Tibial artery (tissue), 4 donors: ENCODE measurements around the gene UST.

Experiments used
- DNase-seq, 2 donors: peaks; one replicate each; pipeline ENCODE4 v3.0.0-alpha.2; 2019
- H3K27ac ChIP-seq, 2 donors: fragments of 200-600 bp; sonication (generic) in 1 of 2; 1 replicate in 1 of 2; 2 replicates in 1 of 2; pipeline ENCODE4 v1.5.1; 2018 to 2019; ENCODE audit warnings: mild to moderate bottlenecking in 1 of 2
- H3K27me3 ChIP-seq, 2 donors: fragments of 200-600 bp; sonication (generic) in 1 of 2; one replicate each; pipeline versions ENCODE4 v1.5.1 to v1.6.0; 2016 to 2019
- H3K36me3 ChIP-seq, 3 donors: fragments of 200-600 bp; sonication (generic) in 2 of 3; one replicate each; pipeline ENCODE4 v1.5.1; 2016 to 2019; ENCODE audit warnings: mild to moderate bottlenecking in 2 of 3
- H3K4me1 ChIP-seq, 4 donors: fragments of 200-600 bp; sonication (generic) in 2 of 4; 1 replicate in 3 of 4; 2 replicates in 1 of 4; pipeline ENCODE4 v1.5.1; 2016 to 2019
- H3K4me3 ChIP-seq, 2 donors: fragments of 200-600 bp; sonication (generic) in 1 of 2; 1 replicate in 1 of 2; 2 replicates in 1 of 2; pipeline ENCODE4 v1.5.1; 2018 to 2019; ENCODE audit warnings: mild to moderate bottlenecking in 2 of 2
- H3K9me3 ChIP-seq, 3 donors: fragments of 200-600 bp; sonication (generic) in 1 of 3; one replicate each; pipeline ENCODE4 v1.5.1; 2016 to 2019
- intact Hi-C: fragments of 100-400 bp; cut with DNase I; formaldehyde crosslinking; loops from one replicate; pipeline ENCODE4 v1.15.0; 2023; ENCODE audit warnings: low total_unique reads
- TF ChIP-seq, protein P1 (sequence below), 2 experiments: fragments of 200-600 bp in 1 of 2; fragments of 450-650 bp in 1 of 2; IDR thresholded peaks; one replicate each; pipeline ENCODE4 v1.5.1; 2017 to 2019; ENCODE audit warnings: antibody characterized with exemption in 2 of 2, mild to moderate bottlenecking in 1 of 2, moderate library complexity in 1 of 2

UST gene

DNA sequence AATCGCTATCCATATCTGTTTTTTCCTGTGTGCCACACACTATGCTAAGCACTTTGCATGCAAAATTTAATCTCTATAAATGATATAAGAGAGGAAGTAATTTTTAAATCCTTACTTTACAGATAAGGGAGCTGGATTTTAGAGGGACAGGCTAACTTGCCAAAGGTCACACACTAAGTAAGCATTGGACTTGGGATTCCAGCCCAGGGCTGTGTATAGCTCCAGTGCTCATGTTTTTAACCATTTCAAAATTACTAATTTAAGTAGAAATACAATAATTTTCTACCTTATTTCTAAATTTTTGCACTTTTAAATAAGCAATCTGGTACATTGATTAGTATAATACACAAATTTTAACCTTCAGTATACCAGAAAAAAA lies 144.6 kb downstream of the UST start:
- Histone ChIP-seq H3K27me3 (no peaks in the 10 kb centered on the region), H3K27ac (peak overlapping the region in 1 of 2 donors; percentile 48), H3K9me3 (no peaks in the 10 kb centered on the region), H3K4me3 (no peak overlapping the region), H3K4me1 (peaks cover 0 to 52% (median 41%) of the 10 kb centered on the region in 4 donors), H3K36me3 (no peaks in the 10 kb centered on the region)
- DNase-seq: no peak
- TF ChIP-seq, protein P1, sequence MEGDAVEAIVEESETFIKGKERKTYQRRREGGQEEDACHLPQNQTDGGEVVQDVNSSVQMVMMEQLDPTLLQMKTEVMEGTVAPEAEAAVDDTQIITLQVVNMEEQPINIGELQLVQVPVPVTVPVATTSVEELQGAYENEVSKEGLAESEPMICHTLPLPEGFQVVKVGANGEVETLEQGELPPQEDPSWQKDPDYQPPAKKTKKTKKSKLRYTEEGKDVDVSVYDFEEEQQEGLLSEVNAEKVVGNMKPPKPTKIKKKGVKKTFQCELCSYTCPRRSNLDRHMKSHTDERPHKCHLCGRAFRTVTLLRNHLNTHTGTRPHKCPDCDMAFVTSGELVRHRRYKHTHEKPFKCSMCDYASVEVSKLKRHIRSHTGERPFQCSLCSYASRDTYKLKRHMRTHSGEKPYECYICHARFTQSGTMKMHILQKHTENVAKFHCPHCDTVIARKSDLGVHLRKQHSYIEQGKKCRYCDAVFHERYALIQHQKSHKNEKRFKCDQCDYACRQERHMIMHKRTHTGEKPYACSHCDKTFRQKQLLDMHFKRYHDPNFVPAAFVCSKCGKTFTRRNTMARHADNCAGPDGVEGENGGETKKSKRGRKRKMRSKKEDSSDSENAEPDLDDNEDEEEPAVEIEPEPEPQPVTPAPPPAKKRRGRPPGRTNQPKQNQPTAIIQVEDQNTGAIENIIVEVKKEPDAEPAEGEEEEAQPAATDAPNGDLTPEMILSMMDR (IDR thresholded peaks at IDR 0.05): no peak
- intact Hi-C loops: no loop called here

- Histone ChIP-seq H3K4me3 (no peak overlapping the region), H3K9me3 (no peaks in the 10 kb centered on the region), H3K27ac (no peak overlapping the region), H3K27me3 (no peaks in the 10 kb centered on the region), H3K4me1 (peaks cover 0 to 43% (median 36%) of the 10 kb centered on the region in 4 donors), H3K36me3 (no peaks in the 10 kb centered on the region)
- intact Hi-C loops: no loop called here
- DNase-seq: no peak
- TF ChIP-seq, protein P1 (IDR thresholded peaks at IDR 0.05): no peak
Observed at GRCh38 chr6:148892247-148892646, 145.4 kb downstream of the UST start.

DNA sequence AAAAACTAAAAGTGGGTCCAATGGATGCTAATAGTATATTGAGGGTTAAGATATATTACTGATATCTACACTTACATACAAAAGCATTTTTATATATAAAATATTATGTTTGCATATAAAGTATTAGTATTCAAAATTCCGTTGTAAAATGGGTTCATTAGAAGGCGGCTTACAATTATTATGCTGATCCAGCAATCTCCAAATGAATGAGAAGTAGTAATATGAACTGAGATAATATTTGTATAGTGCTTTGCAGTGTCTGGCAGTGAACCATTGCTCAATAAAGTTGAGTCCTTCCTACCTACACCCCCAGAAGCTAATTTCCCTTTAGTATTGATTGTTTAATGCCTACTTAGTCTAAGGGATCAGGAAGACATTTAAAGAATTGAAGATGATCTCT lies 146.2 kb downstream of the UST start:
- TF ChIP-seq, protein P1 (IDR thresholded peaks at IDR 0.05): no peak
- no peak for DNase-seq
- no peak overlapping the region for H3K27ac ChIP-seq
- H3K36me3 ChIP-seq: no peaks in the 10 kb centered on the region
- no peak overlapping the region for H3K4me3 ChIP-seq
- H3K4me1 ChIP-seq: peaks cover 0 to 35% (median 29%) of the 10 kb centered on the region in 4 donors
- no peaks in the 10 kb centered on the region for H3K9me3 ChIP-seq
- H3K27me3 ChIP-seq: no peaks in the 10 kb centered on the region
- intact Hi-C loops: no loop called here

GRCh38 chr6:148893481-148893880 lies 146.7 kb downstream of the UST start:
- no peaks in the 10 kb centered on the region for H3K27me3 ChIP-seq
- no peak for DNase-seq
- H3K4me1 ChIP-seq: peaks cover 0 to 31% (median 25%) of the 10 kb centered on the region in 4 donors
- H3K9me3 ChIP-seq: no peaks in the 10 kb centered on the region
- H3K36me3 ChIP-seq: no peaks in the 10 kb centered on the region
- TF ChIP-seq, protein P1 (IDR thresholded peaks at IDR 0.05): no peak
- H3K4me3 ChIP-seq: no peak overlapping the region
- H3K27ac ChIP-seq: no peak overlapping the region
- intact Hi-C loops: no loop called here

GRCh38 chr6:148898376-148899014 lies 151.7 kb downstream of the UST start:
- Histone ChIP-seq H3K36me3 (no peaks in the 10 kb centered on the region), H3K27ac (no peak overlapping the region), H3K27me3 (no peaks in the 10 kb centered on the region), H3K4me1 (no peaks in the 10 kb centered on the region), H3K4me3 (no peak overlapping the region), H3K9me3 (no peaks in the 10 kb centered on the region)
- intact Hi-C loops: no loop called here
- TF ChIP-seq, protein P1 (IDR thresholded peaks at IDR 0.05): no peak
- DNase-seq: peak in 1 of 2 donors; percentile 44
